ENCODE data around the gene PFKL.

Gene PFKL

GRCh38 chr21:44333509-44334328, 33.9 kb downstream of the PFKL start:
- Histone ChIP-seq H3K27me3 (ENCODE audit: insufficient read depth, poor library complexity, severe bottlenecking) (no peaks in the 10 kb centered on the region), H3K4me3 (replicated peaks; ENCODE audit: insufficient read depth, low read length) (no peak overlapping the region), H3K27ac (replicated peaks) (no peak overlapping the region)
- TF ChIP-seq REST (IDR thresholded peaks at IDR 0.05; ENCODE audit: insufficient replicate concordance, low read depth) (no peak), POLR2AphosphoS5 (IDR thresholded peaks at IDR 0.05; ENCODE audit: low read depth) (no peak), GABPA (IDR thresholded peaks at IDR 0.05; ENCODE audit: low read depth) (no peak), CTCF (IDR thresholded peaks at IDR 0.05; ENCODE audit: insufficient read depth, low read length) (no peak), SPI1 (IDR thresholded peaks at IDR 0.05; ENCODE audit: borderline replicate concordance, low read depth) (no peak)
- DNase-seq (ENCODE audit: low read depth in 1 of 2, low spot score in 1 of 2) = no peak

GRCh38 chr21:44334329-44335030, 34.6 kb downstream of the PFKL start:
- H3K27ac ChIP-seq (replicated peaks) = no peak overlapping the region

More at GRCh38 chr21:44334329-44335030, 34.6 kb downstream of the PFKL start:
- no peak for DNase-seq (ENCODE audit: low read depth in 1 of 2, low spot score in 1 of 2)
- H3K27me3 ChIP-seq (ENCODE audit: insufficient read depth, poor library complexity, severe bottlenecking) = no peaks in the 10 kb centered on the region
- no peak overlapping the region for H3K4me3 ChIP-seq (replicated peaks; ENCODE audit: insufficient read depth, low read length)
- TF ChIP-seq SPI1 (IDR thresholded peaks at IDR 0.05; ENCODE audit: borderline replicate concordance, low read depth) (no peak), GABPA (IDR thresholded peaks at IDR 0.05; ENCODE audit: low read depth) (no peak), REST (IDR thresholded peaks at IDR 0.05; ENCODE audit: insufficient replicate concordance, low read depth) (no peak), CTCF (IDR thresholded peaks at IDR 0.05; ENCODE audit: insufficient read depth, low read length) (no peak), POLR2AphosphoS5 (IDR thresholded peaks at IDR 0.05; ENCODE audit: low read depth) (no peak)

Measured in HL-60 (cell line).